MCF 10A (cell line): ENCODE data around the gene PIMREG. TPM values are rescaled to one million over a fixed set of nuclear protein-coding genes. Genes with fewer than 3 reads are reported as not detected.

Experiments used
- BruUV-seq: library from RNA; stranded (reverse); fragments of 400-500 nt; replicated peaks from 2 replicates; lab custom pipeline; 2021; lab: Mats Ljungman, UMichigan
- CTCF ChIA-PET: fragments of 300-600 bp; sonication (Branson Sonifier 250); formaldehyde crosslinking; extraction: SDS; loops from one replicate; lab custom pipeline; 2021; ENCODE audit warnings: antibody characterized with exemption, inconsistent platforms; lab: Yijun Ruan, JAX
- POLR2A ChIA-PET: fragments of 300-600, 350-650 bp; sonication (Branson Sonifier 250); formaldehyde crosslinking; extraction: SDS; loops from one replicate; lab custom pipeline; 2020; ENCODE audit warnings: antibody characterized with exemption, inconsistent platforms; lab: Yijun Ruan, JAX
- DNase-seq: peaks from one replicate; pipeline ENCODE4 v3.0.0-alpha.2; 2018; ENCODE audit not compliant: unreplicated experiment
- H3K27ac Mint-ChIP-seq: one replicate; pipeline ENCODE4 v1.8.0; 2022; ENCODE audit warnings: mild to moderate bottlenecking, low read depth, mixed read lengths; ENCODE audit not compliant: unreplicated experiment
- H3K27me3 Mint-ChIP-seq: one replicate; pipeline ENCODE4 v1.8.0; 2022; ENCODE audit warnings: mixed read lengths; ENCODE audit not compliant: insufficient read depth, unreplicated experiment
- H3K36me3 Mint-ChIP-seq: one replicate; pipeline ENCODE4 v1.8.0; 2022; ENCODE audit warnings: mild to moderate bottlenecking, moderate library complexity, mixed read lengths; ENCODE audit not compliant: insufficient read depth, unreplicated experiment
- H3K4me1 Mint-ChIP-seq: one replicate; pipeline ENCODE4 v1.8.0; 2022; ENCODE audit warnings: mixed read lengths; ENCODE audit not compliant: insufficient read depth, unreplicated experiment
- H3K4me3 Mint-ChIP-seq: one replicate; pipeline ENCODE4 v1.8.0; 2022; ENCODE audit warnings: mild to moderate bottlenecking, moderate library complexity, mixed read lengths; ENCODE audit not compliant: unreplicated experiment
- H3K9me3 Mint-ChIP-seq: one replicate; pipeline ENCODE4 v1.8.0; 2022; ENCODE audit warnings: mixed read lengths; ENCODE audit not compliant: unreplicated experiment
- CTCF ChIP-seq: fragments of 200-600 bp; IDR thresholded peaks from one replicate; pipeline ENCODE4 v1.8.0; 2022; ENCODE audit warnings: antibody characterized with exemption, mild to moderate bottlenecking; ENCODE audit not compliant: unreplicated experiment
- intact Hi-C: fragments of 100-400 bp; cut with micrococcal nuclease; formaldehyde crosslinking; loops from 2 replicates; pipeline ENCODE4 v1.14.1; 2022
- total RNA-seq: library from RNA; stranded (reverse); gene quantifications from 2 replicates; pipeline ENCODE4 v1.2.3, GENCODE V29; 2022

The PIMREG gene
- total RNA-seq, 1 experiment from 2014 or later: 21.7 TPM

GRCh38 chr17:6450926-6451832 lies 6.9 kb downstream of the PIMREG start:
- Mint-ChIP-seq H3K27ac (no peak overlapping the region), H3K36me3 (peaks cover 10% of the 10 kb centered on the region), H3K9me3 (no peaks in the 10 kb centered on the region), H3K4me3 (no peak overlapping the region), H3K4me1 (no peaks in the 10 kb centered on the region), H3K27me3 (no peaks in the 10 kb centered on the region)
- intact Hi-C loops: no loop called here
- CTCF ChIA-PET: interaction anchor here (0.6 kb wide), 1 partner anchor 11 kb away, joined by 3 read pairs; no protein-coding TSS in a partner anchor
- no TSS peak for BruUV-seq
- TF ChIP-seq CTCF: no peak
- POLR2A ChIA-PET: no interaction called here
- no peak for DNase-seq

GRCh38 chr17:6452471-6453266 lies 8.4 kb downstream of the PIMREG start:
- no peak for TF ChIP-seq CTCF
- no TSS peak for BruUV-seq
- no peak overlapping the region for H3K27ac Mint-ChIP-seq
- no peaks in the 10 kb centered on the region for H3K27me3 Mint-ChIP-seq
- peaks cover 15% of the 10 kb centered on the region for H3K36me3 Mint-ChIP-seq
- POLR2A ChIA-PET: no interaction called here
- intact Hi-C loops: no loop called here
- H3K4me1 Mint-ChIP-seq: peaks cover 15% of the 10 kb centered on the region
- no peak for DNase-seq
- CTCF ChIA-PET: interaction anchor here (0.5 to 0.6 kb wide), 2 partner anchors 207 to 281 kb away, joined by 3 read pairs; no protein-coding TSS in a partner anchor
- no peaks in the 10 kb centered on the region for H3K9me3 Mint-ChIP-seq
- H3K4me3 Mint-ChIP-seq: no peak overlapping the region

- intact Hi-C loops: no loop called here
- Mint-ChIP-seq H3K9me3 (no peaks in the 10 kb centered on the region), H3K36me3 (peaks cover 15% of the 10 kb centered on the region), H3K27ac (no peak overlapping the region), H3K4me3 (no peak overlapping the region), H3K4me1 (peaks cover 16% of the 10 kb centered on the region), H3K27me3 (no peaks in the 10 kb centered on the region)
- ChIA-PET CTCF (interaction anchor here (0.5 kb wide), 1 partner anchor 206 kb away, joined by 3 read pairs; no protein-coding TSS in a partner anchor), POLR2A (no interaction called here)
- no peak for DNase-seq
- no peak for TF ChIP-seq CTCF
- BruUV-seq: no TSS peak
These were observed 9.2 kb downstream of the PIMREG start for GRCh38 chr17:6453279-6454024.
